ENCODE measurements around the gene CFP. TPM values are rescaled to one million over a fixed set of nuclear protein-coding genes. Genes with fewer than 3 reads are reported as not detected.
"Not testable (repeated sequence)": the region's sequence is repeated elsewhere in the genome, so short reads cannot be mapped to it uniquely, and the experiment has no call there.

The CFP gene
- polyA plus RNA-seq, 2 donors, result 0.77 to 3.6 TPM

GRCh38 chrX:47610511-47610910 lies 19.2 kb downstream of the CFP start:
- Histone ChIP-seq H3K27ac (ENCODE audit: low read depth in 2 of 2, low read length in 1 of 2) (no peak overlapping the region), H3K4me3 (ENCODE audit: low read depth in 1 of 2, low read length in 2 of 2) (no peak overlapping the region), H3K4me1 (ENCODE audit: control insufficient read depth in 2 of 2, insufficient read depth in 2 of 2, low read length in 1 of 2) (no peaks in the 10 kb centered on the region), H3K36me3 (ENCODE audit: control insufficient read depth in 2 of 2, insufficient read depth in 2 of 2, low read length in 1 of 2) (no peaks in the 10 kb centered on the region), H3K9me3 (ENCODE audit: control insufficient read depth in 2 of 2, insufficient read depth in 1 of 2, low read depth in 1 of 2, low read length in 1 of 2) (no peaks in the 10 kb centered on the region), H3K27me3 (ENCODE audit: control insufficient read depth in 1 of 2, insufficient read depth in 2 of 2, low read length in 2 of 2) (no peaks in the 10 kb centered on the region)
- 55 to 68% methylated on average over 4 of the region's 4 CpGs for WGBS, 2 donors

DNA sequence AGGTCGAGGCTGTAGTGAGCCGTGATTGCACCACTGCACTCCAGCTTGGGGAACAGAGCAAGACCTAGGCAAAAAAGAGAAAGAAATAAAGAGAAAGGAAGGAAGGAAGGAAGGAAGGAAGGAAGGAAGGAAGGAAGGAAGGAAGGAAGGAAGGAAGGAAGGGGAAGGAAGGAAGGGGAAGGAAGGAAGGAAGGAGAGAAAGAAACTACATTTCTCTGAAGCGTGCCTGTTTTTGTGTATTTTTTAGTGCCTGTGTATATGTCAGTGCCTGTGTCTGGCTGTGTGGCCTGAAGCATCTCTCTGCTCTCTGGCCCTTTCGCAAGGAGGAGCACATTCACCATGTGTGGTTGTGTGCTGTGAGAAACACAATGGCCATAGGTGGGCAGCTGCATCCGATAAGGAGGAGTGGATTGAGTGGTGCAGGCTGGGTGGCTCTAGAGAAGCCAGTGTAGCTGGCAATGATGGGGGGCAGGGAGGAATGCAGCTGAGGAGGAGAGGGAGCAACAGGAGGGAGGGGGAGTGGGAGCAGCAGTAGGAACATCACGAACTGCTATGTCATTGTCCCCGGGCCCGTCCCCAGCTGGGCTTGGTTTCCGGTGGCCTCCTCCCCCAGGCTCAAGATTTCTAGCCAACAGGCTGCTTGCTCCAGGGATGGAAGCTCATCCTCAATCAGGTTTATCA lies 21.5 kb downstream of the CFP start:
- H3K36me3 ChIP-seq (ENCODE audit: control insufficient read depth in 2 of 2, insufficient read depth in 2 of 2, low read length in 1 of 2), result no peaks in the 10 kb centered on the region
- H3K4me3 ChIP-seq (ENCODE audit: low read depth in 1 of 2, low read length in 2 of 2), result no peak overlapping the region
- H3K27me3 ChIP-seq (ENCODE audit: control insufficient read depth in 1 of 2, insufficient read depth in 2 of 2, low read length in 2 of 2), result no peaks in the 10 kb centered on the region
- no peaks in the 10 kb centered on the region for H3K4me1 ChIP-seq (ENCODE audit: control insufficient read depth in 2 of 2, insufficient read depth in 2 of 2, low read length in 1 of 2)
- H3K27ac ChIP-seq (ENCODE audit: low read depth in 2 of 2, low read length in 1 of 2), result no peak overlapping the region
- H3K9me3 ChIP-seq (ENCODE audit: control insufficient read depth in 2 of 2, insufficient read depth in 1 of 2, low read depth in 1 of 2, low read length in 1 of 2), result no peaks in the 10 kb centered on the region
- 48 to 64% methylated on average over 9 of the region's 9 CpGs for WGBS, 2 donors

DNA sequence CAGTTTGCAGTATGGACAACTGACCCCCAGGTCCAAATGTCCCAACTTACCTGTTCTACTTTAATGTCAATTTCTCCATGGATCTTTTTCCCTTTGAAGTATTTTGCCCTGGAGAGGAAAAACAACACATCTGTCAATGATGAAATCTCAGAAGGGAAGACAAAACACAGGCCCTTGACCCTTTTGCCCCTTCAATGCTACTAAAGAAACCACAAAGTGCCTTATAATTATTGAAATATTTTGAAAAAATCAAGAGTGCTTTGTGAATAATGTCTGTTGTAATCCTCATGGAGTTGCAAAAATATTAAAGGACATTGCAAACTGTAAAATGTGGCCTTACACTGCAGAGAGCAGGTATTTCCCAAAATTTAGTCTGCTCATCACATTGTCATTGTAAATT lies 22.6 kb downstream of the CFP start:
- Histone ChIP-seq H3K36me3 (ENCODE audit: control insufficient read depth in 2 of 2, insufficient read depth in 2 of 2, low read length in 1 of 2) (no peaks in the 10 kb centered on the region), H3K27ac (ENCODE audit: low read depth in 2 of 2, low read length in 1 of 2) (no peak overlapping the region), H3K4me3 (ENCODE audit: low read depth in 1 of 2, low read length in 2 of 2) (no peak overlapping the region), H3K27me3 (ENCODE audit: control insufficient read depth in 1 of 2, insufficient read depth in 2 of 2, low read length in 2 of 2) (no peaks in the 10 kb centered on the region), H3K9me3 (ENCODE audit: control insufficient read depth in 2 of 2, insufficient read depth in 1 of 2, low read depth in 1 of 2, low read length in 1 of 2) (no peaks in the 10 kb centered on the region), H3K4me1 (ENCODE audit: control insufficient read depth in 2 of 2, insufficient read depth in 2 of 2, low read length in 1 of 2) (no peaks in the 10 kb centered on the region)

DNA sequence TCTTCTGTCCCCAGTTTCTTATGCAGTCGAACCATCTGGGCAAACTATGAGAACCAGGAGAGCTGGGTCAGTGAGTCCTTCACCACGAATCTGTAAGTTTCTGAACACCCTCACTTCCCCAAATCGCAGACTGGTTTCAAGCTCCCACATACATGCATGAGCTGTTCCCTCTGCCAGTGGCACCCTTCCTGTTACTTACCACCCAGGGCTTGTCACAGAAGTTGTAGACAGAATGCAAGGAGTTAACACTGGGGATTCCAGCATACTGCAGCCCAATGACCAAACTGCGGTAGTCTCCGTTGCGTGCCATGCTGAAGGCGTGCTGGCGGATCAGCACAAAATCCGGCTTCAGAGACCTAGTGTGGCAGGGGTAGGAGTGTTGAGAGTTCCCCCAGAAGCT lies 24.7 kb downstream of the CFP start:
- Histone ChIP-seq H3K27me3 (ENCODE audit: control insufficient read depth in 1 of 2, insufficient read depth in 2 of 2, low read length in 2 of 2) (peaks cover 0 to 2% of the 10 kb centered on the region in 2 donors), H3K9me3 (ENCODE audit: control insufficient read depth in 2 of 2, insufficient read depth in 1 of 2, low read depth in 1 of 2, low read length in 1 of 2) (no peaks in the 10 kb centered on the region), H3K4me3 (ENCODE audit: low read depth in 1 of 2, low read length in 2 of 2) (no peak overlapping the region), H3K27ac (ENCODE audit: low read depth in 2 of 2, low read length in 1 of 2) (no peak overlapping the region), H3K36me3 (ENCODE audit: control insufficient read depth in 2 of 2, insufficient read depth in 2 of 2, low read length in 1 of 2) (no peaks in the 10 kb centered on the region), H3K4me1 (ENCODE audit: control insufficient read depth in 2 of 2, insufficient read depth in 2 of 2, low read length in 1 of 2) (no peaks in the 10 kb centered on the region)
- WGBS, 2 donors, result 57 to 68% methylated on average over 9 of the region's 9 CpGs

DNA sequence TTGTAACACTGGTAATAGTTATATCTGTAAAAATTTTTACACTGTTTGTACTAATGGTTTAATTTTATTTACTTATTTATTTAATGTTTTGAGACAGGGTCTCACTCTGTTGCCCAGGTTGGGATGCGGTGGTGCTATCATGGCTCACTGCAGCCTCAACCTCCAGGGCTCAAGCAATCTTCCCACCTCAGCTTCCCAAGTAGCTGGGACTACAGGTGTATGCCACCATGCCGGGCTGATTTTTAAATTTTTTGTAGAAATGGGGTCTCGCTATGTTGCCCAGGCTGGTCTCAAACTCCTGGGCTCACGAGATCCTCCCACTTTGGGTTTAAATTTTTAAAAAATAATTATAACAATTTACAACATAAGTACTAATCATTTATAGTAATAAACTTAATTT lies 26.6 kb downstream of the CFP start:
- H3K27ac ChIP-seq (ENCODE audit: low read depth in 2 of 2, low read length in 1 of 2); H3K27me3 ChIP-seq (ENCODE audit: control insufficient read depth in 1 of 2, insufficient read depth in 2 of 2, low read length in 2 of 2); H3K36me3 ChIP-seq (ENCODE audit: control insufficient read depth in 2 of 2, insufficient read depth in 2 of 2, low read length in 1 of 2); H3K4me1 ChIP-seq (ENCODE audit: control insufficient read depth in 2 of 2, insufficient read depth in 2 of 2, low read length in 1 of 2); H3K9me3 ChIP-seq (ENCODE audit: control insufficient read depth in 2 of 2, insufficient read depth in 1 of 2, low read depth in 1 of 2, low read length in 1 of 2); H3K4me3 ChIP-seq (ENCODE audit: low read depth in 1 of 2, low read length in 2 of 2): not testable (repeated sequence)
- 88 to 94% methylated on average over 4 of the region's 4 CpGs for WGBS, 2 donors

DNA sequence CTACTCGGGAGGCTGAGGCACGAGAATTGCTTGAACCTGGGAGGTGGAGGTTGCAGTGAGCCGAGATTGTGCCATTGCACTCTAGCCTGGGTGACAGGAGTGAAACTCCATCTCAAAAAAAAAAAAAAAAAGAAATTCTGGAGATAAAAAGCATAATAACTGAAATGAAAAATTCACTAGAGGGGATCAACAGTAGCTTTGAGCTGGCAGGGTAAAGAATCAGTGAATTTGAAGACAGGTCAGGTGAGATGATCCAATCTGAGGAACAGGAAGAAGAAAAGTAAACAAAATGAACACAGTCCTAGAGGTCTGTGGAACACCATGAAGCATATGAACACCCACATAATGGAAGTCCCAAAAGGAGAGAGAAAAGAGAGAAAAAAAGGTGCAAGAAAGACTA lies 32.5 kb downstream of the CFP start:
- Histone ChIP-seq H3K27ac (ENCODE audit: low read depth in 2 of 2, low read length in 1 of 2) (no peak overlapping the region), H3K4me3 (ENCODE audit: low read depth in 1 of 2, low read length in 2 of 2) (no peak overlapping the region), H3K9me3 (ENCODE audit: control insufficient read depth in 2 of 2, insufficient read depth in 1 of 2, low read depth in 1 of 2, low read length in 1 of 2) (peaks cover 0 to 2% of the 10 kb centered on the region in 2 donors), H3K4me1 (ENCODE audit: control insufficient read depth in 2 of 2, insufficient read depth in 2 of 2, low read length in 1 of 2) (no peaks in the 10 kb centered on the region), H3K36me3 (ENCODE audit: control insufficient read depth in 2 of 2, insufficient read depth in 2 of 2, low read length in 1 of 2) (no peaks in the 10 kb centered on the region), H3K27me3 (ENCODE audit: control insufficient read depth in 1 of 2, insufficient read depth in 2 of 2, low read length in 2 of 2) (peaks cover 0 to 2% of the 10 kb centered on the region in 2 donors)
- 78 to 93% methylated on average over 3 of the region's 3 CpGs for WGBS, 2 donors

GRCh38 chrX:47596256-47596655 lies 33.5 kb downstream of the CFP start:
- no peaks in the 10 kb centered on the region for H3K27me3 ChIP-seq (ENCODE audit: control insufficient read depth in 1 of 2, insufficient read depth in 2 of 2, low read length in 2 of 2)
- no peak overlapping the region for H3K4me3 ChIP-seq (ENCODE audit: low read depth in 1 of 2, low read length in 2 of 2)
- no peaks in the 10 kb centered on the region for H3K4me1 ChIP-seq (ENCODE audit: control insufficient read depth in 2 of 2, insufficient read depth in 2 of 2, low read length in 1 of 2)
- H3K36me3 ChIP-seq (ENCODE audit: control insufficient read depth in 2 of 2, insufficient read depth in 2 of 2, low read length in 1 of 2), result no peaks in the 10 kb centered on the region
- 77 to 83% methylated on average over 2 of the region's 2 CpGs for WGBS, 2 donors
- peaks cover 0 to 2% of the 10 kb centered on the region in 2 donors for H3K9me3 ChIP-seq (ENCODE audit: control insufficient read depth in 2 of 2, insufficient read depth in 1 of 2, low read depth in 1 of 2, low read length in 1 of 2)
- no peak overlapping the region for H3K27ac ChIP-seq (ENCODE audit: low read depth in 2 of 2, low read length in 1 of 2)

- H3K4me3 ChIP-seq (ENCODE audit: low read depth in 1 of 2, low read length in 2 of 2), result no peak overlapping the region
- peaks cover 0 to 2% of the 10 kb centered on the region in 2 donors for H3K9me3 ChIP-seq (ENCODE audit: control insufficient read depth in 2 of 2, insufficient read depth in 1 of 2, low read depth in 1 of 2, low read length in 1 of 2)
- WGBS, 2 donors, result 25 to 50% methylated on average over 1 of the region's 1 CpG
- no peaks in the 10 kb centered on the region for H3K36me3 ChIP-seq (ENCODE audit: control insufficient read depth in 2 of 2, insufficient read depth in 2 of 2, low read length in 1 of 2)
- no peaks in the 10 kb centered on the region for H3K27me3 ChIP-seq (ENCODE audit: control insufficient read depth in 1 of 2, insufficient read depth in 2 of 2, low read length in 2 of 2)
- no peak overlapping the region for H3K27ac ChIP-seq (ENCODE audit: low read depth in 2 of 2, low read length in 1 of 2)
- no peaks in the 10 kb centered on the region for H3K4me1 ChIP-seq (ENCODE audit: control insufficient read depth in 2 of 2, insufficient read depth in 2 of 2, low read length in 1 of 2)
Observed at GRCh38 chrX:47595716-47596251, 33.9 kb downstream of the CFP start.

DNA sequence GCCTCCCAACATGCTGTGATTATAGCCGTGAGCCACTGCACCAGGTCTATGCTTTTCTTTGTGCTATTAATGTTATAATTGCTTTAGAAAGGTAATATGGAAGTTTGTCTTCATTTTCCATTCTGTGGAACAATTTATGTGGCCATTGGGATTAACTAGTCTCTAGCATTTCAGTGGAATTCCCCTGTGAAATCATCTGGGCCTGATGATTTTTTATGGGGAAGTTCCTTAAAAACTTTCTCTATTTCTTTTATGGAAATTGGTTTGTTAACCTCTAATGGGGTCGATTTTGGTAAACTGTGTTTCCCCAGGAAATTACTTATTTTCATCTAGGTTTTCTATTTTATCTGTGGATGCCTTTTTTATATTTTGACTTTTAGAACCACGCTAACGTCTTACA lies 36.2 kb downstream of the CFP start:
- Histone ChIP-seq H3K36me3 (ENCODE audit: control insufficient read depth in 2 of 2, insufficient read depth in 2 of 2, low read length in 1 of 2) (no peaks in the 10 kb centered on the region), H3K27me3 (ENCODE audit: control insufficient read depth in 1 of 2, insufficient read depth in 2 of 2, low read length in 2 of 2) (no peaks in the 10 kb centered on the region), H3K9me3 (ENCODE audit: control insufficient read depth in 2 of 2, insufficient read depth in 1 of 2, low read depth in 1 of 2, low read length in 1 of 2) (peaks cover 0 to 2% of the 10 kb centered on the region in 2 donors), H3K27ac (ENCODE audit: low read depth in 2 of 2, low read length in 1 of 2) (no peak overlapping the region), H3K4me1 (ENCODE audit: control insufficient read depth in 2 of 2, insufficient read depth in 2 of 2, low read length in 1 of 2) (no peaks in the 10 kb centered on the region), H3K4me3 (ENCODE audit: low read depth in 1 of 2, low read length in 2 of 2) (no peak overlapping the region)
- WGBS, 2 donors, result 69 to 81% methylated on average over 4 of the region's 4 CpGs

GRCh38 chrX:47590984-47591383 lies 38.7 kb downstream of the CFP start:
- no peak overlapping the region for H3K4me3 ChIP-seq (ENCODE audit: low read depth in 1 of 2, low read length in 2 of 2)
- H3K4me1 ChIP-seq (ENCODE audit: control insufficient read depth in 2 of 2, insufficient read depth in 2 of 2, low read length in 1 of 2), result no peaks in the 10 kb centered on the region
- no peaks in the 10 kb centered on the region for H3K27me3 ChIP-seq (ENCODE audit: control insufficient read depth in 1 of 2, insufficient read depth in 2 of 2, low read length in 2 of 2)
- no peak overlapping the region for H3K27ac ChIP-seq (ENCODE audit: low read depth in 2 of 2, low read length in 1 of 2)
- WGBS, 2 donors, result 81 to 82% methylated on average over 5 of the region's 5 CpGs
- no peaks in the 10 kb centered on the region for H3K36me3 ChIP-seq (ENCODE audit: control insufficient read depth in 2 of 2, insufficient read depth in 2 of 2, low read length in 1 of 2)
- peaks cover 0 to 2% of the 10 kb centered on the region in 2 donors for H3K9me3 ChIP-seq (ENCODE audit: control insufficient read depth in 2 of 2, insufficient read depth in 1 of 2, low read depth in 1 of 2, low read length in 1 of 2)
